GM13977 (cell line): ENCODE measurements around the gene GABARAP.

Experiments
- DNase-seq: peaks from one replicate; pipeline ENCODE4 v3.0.0; 2012; ENCODE audit warnings: low spot score
- in situ Hi-C: fragments of 300-500 bp; cut with MboI; formaldehyde crosslinking; loops from one replicate; pipeline ENCODE4 v1.12.0; 2022; ENCODE audit warnings: low sequenced_read_pairs, low pct_unique_long_range_greater_than_20kb, mixed read lengths, inconsistent platforms; ENCODE audit not compliant: unreplicated experiment
- TF ChIP-seq, protein P1 (sequence below): IDR thresholded peaks from 2 replicates; pipeline ENCODE4 v1.5.1; 2012; ENCODE audit warnings: mild to moderate bottlenecking, control low read depth; ENCODE audit not compliant: insufficient read depth; ENCODE audit errors: extremely low read depth, missing control alignments

GABARAP gene

GRCh38 chr17:7218758-7219157 lies 23.5 kb downstream of the GABARAP start:
- in situ Hi-C loops = no loop called here
- DNase-seq = no peak
- TF ChIP-seq, protein P1, sequence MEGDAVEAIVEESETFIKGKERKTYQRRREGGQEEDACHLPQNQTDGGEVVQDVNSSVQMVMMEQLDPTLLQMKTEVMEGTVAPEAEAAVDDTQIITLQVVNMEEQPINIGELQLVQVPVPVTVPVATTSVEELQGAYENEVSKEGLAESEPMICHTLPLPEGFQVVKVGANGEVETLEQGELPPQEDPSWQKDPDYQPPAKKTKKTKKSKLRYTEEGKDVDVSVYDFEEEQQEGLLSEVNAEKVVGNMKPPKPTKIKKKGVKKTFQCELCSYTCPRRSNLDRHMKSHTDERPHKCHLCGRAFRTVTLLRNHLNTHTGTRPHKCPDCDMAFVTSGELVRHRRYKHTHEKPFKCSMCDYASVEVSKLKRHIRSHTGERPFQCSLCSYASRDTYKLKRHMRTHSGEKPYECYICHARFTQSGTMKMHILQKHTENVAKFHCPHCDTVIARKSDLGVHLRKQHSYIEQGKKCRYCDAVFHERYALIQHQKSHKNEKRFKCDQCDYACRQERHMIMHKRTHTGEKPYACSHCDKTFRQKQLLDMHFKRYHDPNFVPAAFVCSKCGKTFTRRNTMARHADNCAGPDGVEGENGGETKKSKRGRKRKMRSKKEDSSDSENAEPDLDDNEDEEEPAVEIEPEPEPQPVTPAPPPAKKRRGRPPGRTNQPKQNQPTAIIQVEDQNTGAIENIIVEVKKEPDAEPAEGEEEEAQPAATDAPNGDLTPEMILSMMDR = no peak

GRCh38 chr17:7218166-7218565 lies 24.1 kb downstream of the GABARAP start:
- TF ChIP-seq, protein P1 = no peak
- no peak for DNase-seq
- in situ Hi-C loops = no loop called here

DNA sequence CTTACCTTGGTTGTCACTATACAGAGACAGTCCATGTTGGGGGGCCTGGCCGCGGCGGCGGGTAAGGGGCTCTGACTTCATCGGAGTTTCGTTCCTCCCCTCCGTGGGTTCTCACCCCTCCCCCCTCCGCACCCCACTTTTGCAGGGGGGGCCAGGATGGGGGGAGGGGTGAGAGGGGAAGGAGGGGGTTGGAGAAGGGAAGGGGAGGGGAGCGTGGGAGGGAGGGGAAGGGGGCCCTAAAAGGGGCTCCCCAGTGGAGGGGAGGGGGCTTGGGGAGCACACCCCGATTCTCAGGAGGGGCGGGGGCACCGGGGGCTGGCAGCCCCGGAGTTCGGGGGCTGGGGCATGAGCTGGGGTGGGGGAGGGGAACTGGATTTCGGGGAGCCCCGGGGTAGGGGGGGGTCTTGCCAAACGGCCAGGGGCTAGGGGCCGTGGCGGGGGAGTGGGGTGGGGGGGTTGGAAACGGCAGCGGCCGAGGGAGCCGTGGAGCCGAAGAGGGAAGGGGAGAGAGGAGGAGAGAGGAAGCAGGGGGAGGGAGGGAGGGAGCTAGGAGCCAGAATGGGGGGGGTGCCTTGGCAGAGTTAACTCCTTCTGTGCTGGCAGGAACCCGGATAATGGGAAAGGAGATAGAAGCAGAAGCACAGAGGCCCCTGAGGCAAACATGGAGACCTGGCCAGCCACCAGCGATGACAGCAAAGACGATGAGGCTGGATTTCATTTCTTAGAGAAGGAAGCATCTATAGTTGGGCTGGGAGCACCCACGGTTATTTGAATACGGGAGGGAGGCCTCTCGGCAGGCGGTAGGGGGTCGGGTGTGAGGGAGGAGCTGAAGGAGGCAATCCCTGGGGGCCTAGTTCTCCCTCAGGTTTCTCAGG lies 24.9 kb downstream of the GABARAP start:
- TF ChIP-seq, protein P1 = no peak
- peak; percentile 64 for DNase-seq
- in situ Hi-C loops = no loop called here

DNA sequence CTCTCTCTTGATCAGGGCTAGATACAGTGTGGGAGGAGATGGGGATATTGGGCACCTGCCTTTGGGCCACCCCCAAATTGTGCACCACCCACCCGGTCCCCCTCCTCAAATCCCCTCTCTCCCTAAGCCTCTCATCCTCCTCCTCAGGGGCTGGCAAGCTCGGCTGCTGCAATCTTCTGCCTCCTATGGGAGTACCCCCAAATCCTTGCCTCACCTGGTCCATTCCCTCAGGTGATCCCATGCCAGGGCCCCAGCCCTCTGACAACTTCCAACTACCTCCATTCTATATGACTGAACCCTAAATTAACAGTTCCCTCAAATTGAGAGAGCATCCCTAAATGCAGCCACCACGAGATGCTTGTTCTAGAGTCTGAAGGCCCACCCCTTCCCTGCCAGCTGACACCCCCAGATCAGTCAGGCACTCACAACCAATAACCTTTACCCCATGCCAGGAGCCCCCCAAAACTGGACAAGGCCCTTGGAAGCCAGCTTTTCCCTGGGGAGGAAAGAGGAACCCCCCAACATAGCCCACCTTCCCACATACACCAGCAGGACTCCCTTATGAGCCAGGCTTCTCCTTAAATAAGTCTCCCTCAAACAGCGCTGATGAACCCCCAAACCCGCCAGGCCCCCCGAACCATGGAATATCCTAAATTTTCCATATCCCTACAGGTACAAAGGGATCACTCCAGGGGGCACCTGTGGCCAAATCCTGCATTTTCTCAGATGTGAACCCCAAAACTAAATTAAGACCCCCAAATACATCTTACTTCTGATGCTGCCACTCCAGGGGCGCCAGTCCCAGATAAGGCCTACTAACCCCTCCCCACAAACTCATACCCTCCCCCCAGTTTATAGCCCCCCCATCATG lies 25.8 kb downstream of the GABARAP start:
- TF ChIP-seq, protein P1 = no peak
- in situ Hi-C loops = no loop called here
- DNase-seq = no peak

DNA sequence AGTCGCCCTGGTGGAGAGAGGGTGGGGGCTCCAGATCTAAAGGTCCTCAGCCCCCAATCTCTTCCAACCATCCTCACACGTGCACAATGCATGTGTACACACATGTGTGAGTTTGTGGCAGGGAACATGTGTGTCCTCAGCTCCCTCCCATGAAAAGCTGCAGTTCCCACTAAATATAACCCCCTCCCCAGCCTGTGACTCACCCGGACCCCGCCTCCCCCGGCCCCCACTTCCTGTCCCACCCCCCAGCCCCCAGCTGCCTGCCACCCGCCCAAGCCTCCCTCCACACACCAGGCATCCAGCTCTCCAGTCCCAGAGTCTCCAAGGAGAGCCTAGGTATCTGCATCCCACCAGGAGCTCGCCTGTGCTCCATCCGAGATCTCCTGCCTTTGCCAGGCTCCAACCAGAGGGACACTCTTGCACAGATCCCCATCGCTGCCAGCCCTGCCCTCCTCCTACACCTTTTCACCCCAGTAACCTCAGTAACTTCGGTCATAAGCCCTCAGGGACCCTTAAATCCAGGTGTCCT lies 26.5 kb downstream of the GABARAP start:
- TF ChIP-seq, protein P1 = no peak
- in situ Hi-C loops = no loop called here

DNA sequence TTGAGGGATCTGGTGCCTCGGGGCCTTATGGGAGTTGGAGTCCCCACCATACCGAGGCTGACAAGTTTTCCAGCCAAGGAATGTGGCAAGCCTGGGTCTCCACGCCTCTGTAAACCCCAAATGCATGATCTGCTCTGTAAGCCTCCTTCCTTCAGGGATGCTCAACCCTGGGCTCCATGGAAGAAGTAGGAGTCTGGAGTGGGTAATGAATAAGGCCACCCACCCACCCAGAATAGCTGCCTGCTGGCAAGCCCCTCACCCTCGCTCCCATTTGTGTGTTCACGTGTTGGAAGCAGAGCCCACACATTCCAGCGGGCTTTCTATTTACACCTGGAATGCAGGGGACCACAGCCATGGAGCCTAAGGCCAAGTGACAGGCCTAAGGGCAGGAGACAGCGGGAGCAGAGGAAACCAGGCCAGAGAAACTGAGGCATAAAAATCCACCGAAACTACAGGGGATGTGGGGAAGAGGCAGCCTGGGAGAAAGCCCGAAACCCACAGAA lies 27.1 kb downstream of the GABARAP start:
- DNase-seq = no peak
- in situ Hi-C loops = no loop called here

More for the DNA sequence above, 26.5 kb downstream of the GABARAP start:
- no peak for DNase-seq

More for the DNA sequence above, 27.1 kb downstream of the GABARAP start:
- TF ChIP-seq, protein P1 = no peak
